ENCODE results near the gene SLC35A4. TPM values are rescaled to one million over a fixed set of nuclear protein-coding genes. Genes with fewer than 3 reads are reported as not detected.
A peak's percentile ranks its signal among the peaks of the same experiment; 100 is the strongest.

SLC35A4 gene
- total and polyA plus RNA-seq, 11 donors, result 39.2 to 118 (median 75.9) TPM

GRCh38 chr5:140553657-140554056 is 11.0 kb upstream of the SLC35A4 start:
- intact Hi-C loops (cut with DNase I), result no loop called here
- DNase-seq, result no peak
- H3K36me3 ChIP-seq, result peaks cover 0 to 49% (median 33%) of the 10 kb centered on the region in 9 donors
- H3K4me1 ChIP-seq, result peaks cover 12 to 71% (median 50%) of the 10 kb centered on the region in 12 donors
- no peak for ATAC-seq
- no peak for TF ChIP-seq CTCF (IDR thresholded peaks at IDR 0.05)
- H3K9me3 ChIP-seq, result no peaks in the 10 kb centered on the region
- H3K4me3 ChIP-seq, result no peak overlapping the region
- H3K27ac ChIP-seq, result peak overlapping the region in 2 of 12 donors; percentile 12 to 42
- no peaks in the 10 kb centered on the region for H3K27me3 ChIP-seq
- 67 to 78% (median 70%) methylated on average over 2 of the region's 2 CpGs for WGBS, 4 donors

- intact Hi-C loops (cut with DNase I), result no loop called here
- Histone ChIP-seq H3K27ac (peak overlapping the region in 3 of 12 donors; percentile 10 to 42 (median 12)), H3K36me3 (peaks cover 0 to 50% (median 36%) of the 10 kb centered on the region in 9 donors), H3K9me3 (no peaks in the 10 kb centered on the region), H3K4me1 (peaks cover 4 to 63% (median 42%) of the 10 kb centered on the region in 12 donors), H3K27me3 (no peaks in the 10 kb centered on the region), H3K4me3 (peak overlapping the region in 1 of 12 donors; percentile 14)
- ATAC-seq (no peak), DNase-seq (no peak)
- 38 to 48% (median 47%) methylated on average over 2 of the region's 2 CpGs for WGBS, 4 donors
- TF ChIP-seq CTCF (IDR thresholded peaks at IDR 0.05) (no peak), POLR2A (IDR thresholded peaks at IDR 0.05) (no peak)
Measured at GRCh38 chr5:140554454-140554853, 10.2 kb upstream of the SLC35A4 start.

GRCh38 chr5:140555747-140556312 is 8.8 kb upstream of the SLC35A4 start:
- intact Hi-C loops (cut with DNase I), result loop anchor here in 1 of 10 donors (5.0 kb wide), 1 partner anchor 141 kb away; no protein-coding TSS in a partner anchor
- H3K27me3 ChIP-seq, result no peaks in the 10 kb centered on the region
- H3K27ac ChIP-seq, result peak overlapping the region in 4 of 12 donors; percentile 89 to 96 (median 94)
- no peaks in the 10 kb centered on the region for H3K9me3 ChIP-seq
- 77 to 91% (median 86%) methylated on average over 1 of the region's 1 CpG for WGBS, 4 donors
- peaks cover 0 to 51% (median 31%) of the 10 kb centered on the region in 9 donors for H3K36me3 ChIP-seq
- peaks cover 0 to 50% (median 31%) of the 10 kb centered on the region in 12 donors for H3K4me1 ChIP-seq
- peak overlapping the region in 9 of 12 donors; percentile 68 to 99 (median 78) for H3K4me3 ChIP-seq
- TF ChIP-seq POLR2A (IDR thresholded peaks at IDR 0.05), result no peak
- no peak for TF ChIP-seq CTCF (IDR thresholded peaks at IDR 0.05)
- DNase-seq (no peak), ATAC-seq (no peak)

- ATAC-seq, result no peak
- H3K36me3 ChIP-seq, result peaks cover 0 to 46% (median 28%) of the 10 kb centered on the region in 9 donors
- peaks cover 0 to 47% (median 31%) of the 10 kb centered on the region in 12 donors for H3K4me1 ChIP-seq
- H3K27me3 ChIP-seq, result no peaks in the 10 kb centered on the region
- H3K4me3 ChIP-seq, result peak overlapping the region; percentile 56 to 99 (median 78)
- peak overlapping the region in 8 of 12 donors; percentile 87 to 96 (median 92) for H3K27ac ChIP-seq
- no peak for TF ChIP-seq POLR2A (IDR thresholded peaks at IDR 0.05)
- no peak for DNase-seq
- intact Hi-C loops (cut with DNase I), result loop anchor here in 1 of 10 donors (5.0 kb wide), 1 partner anchor 141 kb away; no protein-coding TSS in a partner anchor
- WGBS, 4 donors, result 7% methylated on average over 6 of the region's 6 CpGs
- H3K9me3 ChIP-seq, result no peaks in the 10 kb centered on the region
Measured at GRCh38 chr5:140556438-140556837, 8.2 kb upstream of the SLC35A4 start.

Measured in heart left ventricle (tissue), 16 donors.